ENCODE data around the gene CORO6.
"Not testable (repeated sequence)": the region's sequence is repeated elsewhere in the genome, so short reads cannot be mapped to it uniquely, and the experiment has no call there.

Gene CORO6

DNA sequence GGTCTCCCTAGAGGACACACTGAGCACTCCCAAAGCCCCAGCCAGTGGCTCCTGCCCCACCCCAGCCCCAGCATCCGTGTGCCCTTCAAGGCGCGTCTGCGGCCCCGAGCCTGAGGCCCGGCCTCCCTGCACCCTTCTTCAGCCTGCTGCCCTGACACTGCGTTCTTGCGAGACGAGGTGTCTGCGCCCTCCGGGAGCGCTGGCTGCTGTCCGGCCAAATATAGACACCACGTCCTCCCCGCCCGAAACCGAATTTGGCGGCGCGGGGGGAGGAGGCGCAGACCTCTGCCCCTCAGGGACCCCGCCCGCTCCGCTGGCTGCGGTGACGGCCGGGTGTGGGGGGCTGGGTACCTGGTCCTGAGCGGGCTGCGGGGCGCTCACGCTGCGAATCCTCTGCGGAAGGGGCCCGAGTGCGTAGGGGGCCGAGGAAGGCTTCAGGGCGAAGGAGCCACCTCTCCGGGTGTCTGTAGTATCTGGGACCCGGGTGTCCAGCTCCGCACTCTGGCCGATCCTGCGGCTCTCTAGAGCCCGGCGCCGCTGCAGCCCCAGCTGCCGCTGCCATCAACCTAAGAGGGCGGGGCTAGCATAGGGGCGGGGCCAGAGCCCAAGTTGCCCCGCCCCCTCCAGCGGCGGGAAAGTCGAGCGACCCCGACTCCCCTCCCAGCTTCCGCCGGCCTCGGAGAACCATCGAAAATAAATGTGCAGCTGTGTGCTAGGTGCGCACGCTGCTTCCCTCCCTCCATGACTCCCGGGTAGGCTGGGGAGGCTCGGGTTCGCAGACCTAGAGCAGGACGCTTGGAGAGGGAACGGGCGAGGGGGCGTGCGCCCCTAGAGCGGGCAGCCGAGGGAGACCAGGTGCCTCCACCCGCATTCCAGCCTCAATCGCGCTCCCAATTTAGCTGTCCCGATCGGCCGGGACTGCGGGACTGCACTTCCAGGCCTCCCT, at the start of gene CORO6:
CORO6 (minus strand) TSS at position 576 of the 946 bp plus-strand sequence. CDS start 1,491 bp downstream, outside the sequence.
- no peak for DNase-seq

DNA sequence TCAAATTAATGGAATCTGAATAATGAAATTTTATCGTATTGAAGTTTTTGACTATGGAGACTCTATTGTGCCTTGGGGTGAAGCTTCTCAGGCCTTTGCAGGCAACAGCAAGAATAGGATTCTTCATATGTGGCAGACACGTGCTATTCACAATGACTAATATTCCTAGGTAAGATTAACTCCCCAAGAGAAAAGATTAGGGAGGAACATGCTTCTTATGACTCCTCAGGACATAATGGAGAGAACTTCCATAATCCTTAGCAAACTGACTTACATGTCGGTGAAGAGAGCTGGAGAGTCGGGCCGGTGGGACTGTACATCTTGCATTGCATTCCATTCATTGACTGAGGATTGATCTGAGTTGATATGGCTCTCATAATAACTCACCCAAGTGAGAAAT, 48.9 kb upstream of the CORO6 start:
- DNase-seq, result no peak

DNA sequence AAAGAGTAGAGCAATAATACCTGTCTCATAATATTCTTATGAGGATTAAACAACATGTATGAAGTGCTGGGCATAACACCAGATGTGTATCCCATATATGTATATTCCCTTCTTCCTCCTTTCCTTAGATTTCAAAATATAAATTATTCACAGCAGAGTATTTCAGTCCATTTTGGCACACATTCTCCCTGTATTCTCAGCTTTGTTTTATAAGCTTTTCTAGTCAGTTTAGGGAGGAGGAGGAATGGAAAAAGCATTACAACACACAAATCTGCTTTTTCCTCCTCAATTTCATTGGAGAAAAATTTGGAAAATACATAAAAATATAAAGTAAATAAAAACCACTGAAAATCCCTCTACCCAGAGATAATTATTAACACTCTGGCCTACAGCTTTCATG, 46.6 kb upstream of the CORO6 start:
- no peak for DNase-seq

DNA sequence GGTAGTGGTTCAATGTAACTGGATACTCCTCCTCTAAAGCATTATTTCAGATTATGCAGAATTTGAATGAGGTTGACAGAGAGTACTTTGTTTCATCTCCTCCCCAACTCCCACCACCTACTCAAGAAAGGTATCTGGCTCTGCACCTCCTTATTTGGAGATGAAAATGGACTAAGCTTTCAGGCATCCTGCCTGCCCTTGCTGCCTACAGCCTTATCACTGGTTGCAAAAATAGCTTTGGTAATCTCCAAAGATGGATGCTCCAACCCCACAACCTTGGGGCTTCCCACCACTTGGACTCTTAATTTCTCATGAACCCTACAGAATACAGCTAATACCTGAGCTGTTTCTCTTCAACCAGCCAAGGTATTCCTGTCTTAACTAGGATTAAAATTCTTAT, 45.3 kb upstream of the CORO6 start:
- no peak for DNase-seq

DNA sequence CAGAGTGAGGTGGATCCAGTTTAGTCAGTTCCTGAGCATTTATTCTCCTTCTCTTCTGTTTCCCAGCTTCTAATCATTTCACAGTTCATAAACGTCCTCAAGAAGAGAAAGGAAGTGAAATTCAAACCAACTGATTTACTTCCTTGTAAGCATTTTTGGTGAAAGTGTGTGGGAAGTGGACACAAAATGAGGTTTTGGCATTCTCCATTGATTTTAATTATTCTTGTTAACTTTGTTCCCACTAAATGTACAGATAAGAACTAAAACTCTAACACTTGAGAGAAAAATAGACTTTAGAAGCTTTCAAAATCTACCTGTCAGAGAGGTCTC, 42.7 kb upstream of the CORO6 start:
- no peak for DNase-seq

DNA sequence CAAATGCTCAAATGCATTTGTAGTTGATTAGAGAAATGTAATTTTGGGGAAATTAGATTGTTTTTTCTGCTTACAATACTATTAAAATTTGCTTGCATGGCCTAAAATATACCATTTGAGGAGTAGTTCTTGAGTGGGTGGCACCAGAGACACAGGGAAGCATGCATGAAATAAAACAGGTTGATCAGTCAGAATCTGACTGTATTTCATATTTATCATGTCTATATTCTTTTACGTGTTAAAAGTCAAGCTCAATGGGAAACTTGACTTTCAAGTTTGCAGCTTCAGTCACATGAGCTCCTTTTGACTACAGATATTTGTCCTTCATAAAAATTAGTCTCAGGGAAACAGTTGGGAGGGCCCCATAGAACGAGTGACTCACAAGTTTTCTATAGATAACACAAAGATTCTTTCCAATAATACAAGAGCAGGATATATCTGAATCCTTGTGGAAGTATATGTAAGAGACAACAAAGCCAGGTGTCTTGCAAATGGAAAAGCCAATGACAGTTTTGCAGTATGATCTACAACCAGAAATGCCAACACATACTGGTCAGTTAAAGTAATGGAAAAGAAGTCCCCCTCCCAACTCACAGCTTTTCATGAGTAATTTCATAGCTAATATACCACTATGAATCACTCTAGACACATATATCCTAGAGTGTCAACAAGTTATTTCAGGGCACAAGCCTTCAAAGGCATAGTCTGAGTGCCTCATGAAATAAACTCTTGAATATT, 42.2 kb upstream of the CORO6 start:
- DNase-seq, result no peak

DNA sequence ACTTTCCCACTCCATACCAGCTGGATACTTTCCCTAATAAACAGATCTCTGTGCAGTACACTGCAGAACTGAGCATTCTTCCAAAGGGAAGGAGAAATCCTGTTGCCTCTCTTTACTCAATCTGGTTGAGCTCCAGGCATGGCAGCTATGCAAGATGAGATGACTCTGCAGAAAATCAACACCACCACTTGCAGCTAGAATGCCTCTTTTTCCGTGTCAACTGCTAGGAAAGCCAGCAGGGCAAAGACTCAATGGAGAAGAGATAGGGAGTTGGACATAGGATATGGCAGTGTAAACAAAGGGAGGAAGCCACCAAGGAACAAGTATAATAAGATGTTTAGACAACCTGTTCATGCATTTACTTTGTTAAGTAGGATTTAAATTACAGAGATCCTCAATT, 40.4 kb upstream of the CORO6 start:
- DNase-seq, result no peak

DNA sequence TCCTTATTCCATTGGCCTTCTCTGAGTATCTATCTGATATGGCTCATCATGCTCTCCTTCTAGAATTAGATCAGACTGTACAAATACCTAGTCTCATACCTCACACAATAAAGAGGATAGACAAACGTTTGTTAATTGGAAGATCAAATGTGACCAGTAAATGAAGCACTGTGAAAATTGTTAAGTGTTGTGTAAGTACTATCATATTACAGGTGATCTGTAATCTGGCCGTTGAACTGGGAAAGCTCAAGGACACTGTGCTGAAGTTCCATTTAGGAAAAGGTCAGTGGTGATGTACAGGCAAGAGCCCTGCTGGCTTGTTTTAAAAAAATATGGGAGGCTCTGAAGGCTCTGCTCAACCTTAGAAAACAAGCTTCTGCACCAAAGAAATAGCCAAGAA, 38.5 kb upstream of the CORO6 start:
- DNase-seq, result no peak

DNA sequence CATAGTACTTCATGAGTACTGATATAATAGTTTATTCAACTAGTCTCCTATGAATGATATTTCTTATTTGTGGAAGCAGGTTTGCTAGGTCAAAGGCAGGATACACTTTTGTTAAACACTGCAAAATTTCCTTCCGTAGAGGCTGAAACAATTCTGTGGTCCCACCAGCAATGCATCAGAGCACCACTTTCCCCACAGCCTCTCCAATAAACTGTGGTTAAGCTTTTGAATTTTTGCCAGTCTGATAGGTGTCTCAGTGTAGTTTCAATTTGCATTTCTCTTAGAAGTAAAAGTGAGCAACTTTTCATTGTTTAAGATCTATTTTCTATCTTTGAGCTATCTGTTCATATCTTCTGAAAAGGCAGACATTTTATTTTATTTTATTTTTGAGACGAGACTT, 36.4 kb upstream of the CORO6 start:
- DNase-seq, result no peak

DNA sequence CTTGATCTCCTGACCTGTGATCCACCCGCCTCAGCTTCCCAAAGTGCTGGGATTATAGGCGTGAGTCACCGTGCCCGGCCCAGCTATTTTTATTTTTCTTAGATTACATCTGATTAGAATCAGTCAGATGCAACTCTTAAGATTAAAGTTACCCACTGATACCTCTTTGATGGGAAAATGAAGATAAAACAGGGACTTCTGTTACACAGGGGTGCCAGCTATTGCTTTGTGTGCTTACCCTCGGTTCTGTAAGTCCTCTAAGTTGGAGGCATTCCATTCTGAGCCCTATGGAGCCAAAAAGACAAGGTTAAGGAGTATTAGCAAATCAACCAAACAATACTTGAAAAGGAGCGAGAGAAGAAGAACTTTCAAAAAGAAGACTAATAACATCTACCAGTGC, 32.6 kb upstream of the CORO6 start:
- no peak for DNase-seq

DNA sequence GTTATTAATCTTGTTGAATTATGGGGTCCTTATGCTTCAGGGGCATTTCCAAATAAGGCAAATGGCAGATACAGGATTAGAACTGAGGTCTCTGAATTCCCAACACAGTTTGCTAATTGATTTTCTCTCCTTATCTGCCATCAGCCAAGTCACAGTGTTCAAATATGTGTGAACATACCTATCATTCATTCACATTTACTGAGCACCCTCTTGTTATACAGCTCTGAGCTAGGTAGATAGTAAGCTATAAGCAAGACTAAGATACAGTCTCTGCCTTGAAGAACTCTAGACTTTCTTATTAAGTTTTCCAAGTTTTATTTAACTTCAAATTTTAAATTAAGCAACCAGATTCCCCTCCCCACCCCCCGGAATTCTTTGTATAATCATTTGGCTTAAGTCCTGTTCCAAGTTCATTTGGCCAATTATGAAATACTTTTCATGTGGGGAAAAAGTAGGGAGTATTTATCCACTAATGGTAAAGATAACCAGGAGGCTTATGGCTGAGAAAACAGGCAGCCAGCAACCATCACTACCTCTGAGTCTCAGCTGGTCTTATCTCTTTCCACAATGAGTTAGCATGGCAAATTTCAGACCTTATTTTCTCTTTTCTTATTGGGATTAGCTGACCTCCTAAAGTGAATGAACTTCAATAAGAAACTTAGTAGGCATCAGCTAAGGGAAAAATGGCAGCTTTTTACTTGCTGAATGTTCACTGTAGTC, 31.4 kb upstream of the CORO6 start:
- DNase-seq, result no peak

DNA sequence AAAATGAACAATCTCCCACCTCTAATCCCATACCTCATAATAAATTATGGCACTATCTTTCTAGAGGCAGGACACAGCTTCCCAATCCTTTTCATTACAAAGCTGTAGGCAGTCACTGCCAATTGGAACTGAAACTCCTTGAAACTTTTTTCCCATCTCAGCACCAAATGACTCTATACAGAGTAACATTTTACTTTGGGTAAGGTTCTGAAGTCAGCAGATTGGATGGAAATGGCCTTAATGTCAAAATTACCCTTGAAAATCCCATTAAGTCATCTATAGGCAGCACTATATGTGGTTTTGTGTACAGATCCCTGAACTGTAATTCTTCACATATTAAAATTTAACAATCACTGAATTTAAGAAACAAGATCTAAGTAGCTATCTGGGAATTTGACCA, 30.3 kb upstream of the CORO6 start:
- no peak for DNase-seq

DNA sequence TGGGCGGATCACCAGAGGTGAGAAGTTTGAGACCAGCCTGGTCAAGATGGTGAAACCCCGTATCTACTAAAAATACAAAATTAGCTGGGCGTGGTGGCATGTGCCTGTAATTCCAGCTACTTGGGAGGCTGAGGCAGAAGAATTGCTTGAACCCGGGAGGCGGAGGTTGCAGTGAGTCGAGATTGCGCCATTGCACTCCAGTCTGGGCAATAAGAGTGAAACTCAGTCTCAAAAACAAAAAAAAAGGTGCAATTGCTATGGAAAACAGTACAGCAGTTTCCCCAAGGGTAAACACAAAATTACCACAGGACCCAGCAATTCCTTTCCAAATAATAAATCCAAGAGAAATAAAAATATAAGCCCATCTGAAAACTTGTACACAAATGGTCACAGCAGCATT, 29.2 kb upstream of the CORO6 start:
- not testable (repeated sequence) for DNase-seq

DNA sequence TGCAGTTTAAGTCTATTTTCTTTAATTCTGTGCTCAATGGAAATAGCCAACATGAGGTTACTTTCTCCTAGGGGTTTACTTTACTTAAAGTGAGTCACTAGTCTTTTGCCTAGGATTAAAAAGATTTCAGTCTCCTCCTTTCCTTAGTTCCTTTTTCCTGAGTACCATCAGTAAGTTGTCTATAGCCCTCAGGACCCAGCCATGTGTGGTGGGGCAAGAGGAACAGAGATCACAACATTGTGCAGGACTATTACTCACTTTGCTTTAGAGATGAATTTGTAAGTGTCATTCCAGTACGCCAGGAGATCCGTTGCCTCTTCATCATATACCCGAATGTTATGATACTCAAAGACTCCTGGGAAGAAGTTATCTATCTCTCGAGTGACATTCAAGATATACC, 27.7 kb upstream of the CORO6 start:
- DNase-seq, result no peak

DNA sequence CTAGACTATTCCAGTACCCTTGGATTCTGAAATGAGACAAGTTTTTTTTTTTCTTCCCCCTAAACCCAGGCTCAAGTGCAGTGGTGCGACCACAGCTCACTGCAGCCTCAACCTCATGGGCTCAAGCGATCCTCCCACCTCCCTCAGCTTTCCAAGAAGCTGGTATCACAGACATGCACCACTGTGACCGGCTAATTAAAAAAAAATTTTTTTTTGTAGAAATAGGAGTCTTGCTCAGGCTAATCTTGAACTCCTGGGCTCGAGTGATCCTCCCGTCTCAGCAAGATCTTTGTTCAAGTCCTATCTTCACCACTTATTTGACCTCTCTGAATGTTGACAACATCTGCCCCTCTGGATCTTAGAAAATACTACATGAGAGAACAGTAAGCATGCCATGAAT, 26.6 kb upstream of the CORO6 start:
- DNase-seq, result no peak

DNA sequence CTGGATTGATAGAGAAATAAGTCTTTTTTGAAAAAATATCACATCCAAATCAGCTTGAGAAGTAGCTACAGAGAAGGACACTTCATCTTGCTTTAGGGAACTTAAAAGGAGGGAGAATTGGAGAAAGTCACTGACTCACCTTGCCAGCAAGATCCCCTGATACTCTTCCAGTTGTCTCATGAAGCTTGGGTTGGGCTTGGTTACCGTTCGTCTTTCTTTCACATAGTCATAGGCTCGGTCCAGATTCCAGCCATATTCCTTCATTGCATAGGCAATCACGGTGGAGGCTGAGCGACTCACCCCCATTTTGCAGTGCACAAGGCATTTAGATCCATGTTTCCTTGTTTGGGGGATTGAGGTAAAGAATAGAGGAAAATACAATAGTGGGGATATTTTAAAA, 25.3 kb upstream of the CORO6 start:
- no peak for DNase-seq

DNA sequence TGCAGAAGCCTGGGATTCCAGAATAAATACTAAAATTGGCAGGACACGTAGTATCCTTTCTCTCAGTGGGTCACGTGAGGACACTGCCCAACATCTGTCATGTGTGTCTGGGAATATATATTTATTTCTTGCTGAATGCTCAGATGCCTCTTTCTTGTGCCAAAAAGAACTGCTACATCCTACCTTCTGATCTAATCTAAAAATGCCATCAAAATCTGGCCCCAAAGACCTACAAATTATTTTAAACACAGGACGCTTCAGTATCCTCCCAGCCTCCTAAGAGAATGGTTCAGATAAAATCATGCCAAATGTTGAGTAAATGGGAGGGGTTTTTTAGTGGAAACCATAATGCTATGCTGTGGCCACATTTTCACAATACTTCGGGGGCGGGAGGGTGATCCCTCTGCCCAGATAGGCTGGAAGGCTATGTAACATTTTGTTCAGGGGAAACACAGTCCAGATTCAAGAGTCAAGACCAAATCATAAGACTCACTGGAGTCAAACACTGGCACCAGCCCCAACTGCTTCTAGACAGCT, 22.9 kb upstream of the CORO6 start:
- DNase-seq, result no peak

DNA sequence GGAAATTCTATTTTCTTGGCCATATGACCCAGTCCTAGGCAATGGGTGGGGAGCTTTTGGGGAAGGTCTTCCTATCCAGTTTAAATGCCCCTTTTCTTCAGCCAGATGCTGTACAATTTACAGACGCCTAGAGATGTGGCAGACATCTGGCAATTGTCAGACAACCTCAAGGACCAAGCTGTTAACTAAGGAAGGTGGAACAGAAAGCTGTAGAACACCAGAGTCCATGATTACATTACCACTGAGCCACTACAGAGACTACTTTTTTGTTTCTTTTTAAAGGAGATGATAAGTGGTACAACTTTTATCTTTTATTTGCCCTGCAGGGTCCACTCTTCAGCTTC, 21.1 kb upstream of the CORO6 start:
- DNase-seq, result no peak

DNA sequence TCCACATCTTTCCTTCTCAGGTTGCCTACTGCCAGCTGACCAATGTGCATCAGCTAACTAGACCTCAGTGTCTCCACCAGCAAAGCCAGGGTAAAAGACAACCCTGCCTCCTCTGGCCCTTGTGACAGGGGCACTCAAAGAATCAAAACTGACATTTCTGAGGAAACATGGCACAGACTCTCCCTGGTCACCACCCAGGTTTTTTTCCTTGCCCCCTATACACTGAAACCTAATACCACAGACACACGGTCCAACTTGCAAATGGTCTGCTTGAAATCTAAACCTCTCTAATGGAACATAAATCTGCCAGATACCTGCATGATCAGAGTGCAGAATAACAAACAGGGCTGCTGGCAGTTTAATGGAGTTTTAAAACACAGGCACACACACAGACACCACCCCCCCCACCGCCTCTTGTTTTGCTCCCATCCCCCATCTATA, 19.5 kb upstream of the CORO6 start:
- no peak for DNase-seq

DNA sequence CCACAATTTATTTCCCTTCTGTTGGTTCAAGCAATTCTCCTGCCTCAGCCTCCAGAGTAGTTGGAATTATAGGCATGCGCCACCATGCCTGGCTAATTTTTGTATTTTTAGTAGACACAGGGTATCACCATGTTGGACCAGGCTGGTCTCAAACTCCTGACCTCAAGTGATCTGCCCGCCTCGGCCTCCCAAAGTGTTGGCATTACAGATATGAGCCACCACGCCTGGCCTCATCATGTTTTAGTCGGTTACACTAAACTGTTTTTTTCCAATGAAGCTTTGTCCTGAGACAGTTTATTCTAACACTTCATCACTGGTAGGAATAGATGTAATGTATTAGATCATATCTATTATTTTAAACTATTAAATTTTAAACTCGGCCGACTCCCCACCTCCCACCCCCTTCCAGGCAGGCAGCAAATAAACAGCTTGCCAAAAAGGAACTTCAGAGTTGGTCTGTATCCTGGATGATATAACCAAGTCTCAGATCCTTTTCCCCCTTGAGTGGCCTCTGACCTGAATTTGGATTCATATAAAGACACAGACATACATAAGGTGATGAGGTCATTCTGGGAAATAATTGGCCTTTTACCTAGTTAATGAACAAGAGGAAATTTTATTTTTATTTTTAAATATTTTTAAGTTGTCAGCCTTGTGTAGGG, 18.4 kb upstream of the CORO6 start:
- DNase-seq, result no peak

DNA sequence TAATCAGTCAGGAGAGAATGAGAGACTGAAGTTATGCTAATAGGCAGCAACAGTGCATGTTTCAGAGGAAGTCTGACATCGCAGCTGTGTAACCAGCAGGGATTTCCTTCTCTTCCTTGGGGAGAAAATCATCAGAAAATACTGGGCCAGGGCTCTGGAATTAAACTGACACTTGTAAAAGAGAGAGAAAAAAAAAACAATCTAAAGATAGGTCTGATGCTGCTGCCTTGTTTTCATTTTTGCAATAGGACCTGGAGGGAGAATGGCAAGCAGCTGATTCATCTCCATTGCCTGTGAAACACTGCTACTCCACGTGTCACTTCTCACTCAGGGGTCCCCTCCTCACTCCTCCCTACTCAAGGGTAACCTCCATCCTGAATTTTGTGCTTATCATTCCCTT, 17.7 kb upstream of the CORO6 start:
- DNase-seq, result no peak

DNA sequence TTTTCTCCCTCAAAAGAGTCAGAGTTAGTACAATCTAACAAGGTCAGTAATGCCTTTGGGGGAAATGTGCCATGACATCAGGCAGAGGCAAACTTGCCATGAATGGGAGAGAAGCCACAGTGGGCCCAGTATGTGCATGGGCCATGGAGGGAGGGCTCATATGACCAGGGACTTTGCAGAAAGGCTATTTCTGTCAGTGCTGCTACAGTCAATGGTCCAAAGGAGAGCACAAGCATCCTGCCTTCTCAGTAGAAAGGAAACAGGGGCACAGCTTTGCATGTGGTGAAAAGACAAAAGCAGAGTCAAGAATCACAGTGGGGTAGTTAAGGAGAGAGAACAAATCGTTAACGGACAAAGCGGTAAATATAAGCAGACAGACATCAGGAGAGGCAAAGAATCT, 11.2 kb upstream of the CORO6 start:
- DNase-seq, result no peak

DNA sequence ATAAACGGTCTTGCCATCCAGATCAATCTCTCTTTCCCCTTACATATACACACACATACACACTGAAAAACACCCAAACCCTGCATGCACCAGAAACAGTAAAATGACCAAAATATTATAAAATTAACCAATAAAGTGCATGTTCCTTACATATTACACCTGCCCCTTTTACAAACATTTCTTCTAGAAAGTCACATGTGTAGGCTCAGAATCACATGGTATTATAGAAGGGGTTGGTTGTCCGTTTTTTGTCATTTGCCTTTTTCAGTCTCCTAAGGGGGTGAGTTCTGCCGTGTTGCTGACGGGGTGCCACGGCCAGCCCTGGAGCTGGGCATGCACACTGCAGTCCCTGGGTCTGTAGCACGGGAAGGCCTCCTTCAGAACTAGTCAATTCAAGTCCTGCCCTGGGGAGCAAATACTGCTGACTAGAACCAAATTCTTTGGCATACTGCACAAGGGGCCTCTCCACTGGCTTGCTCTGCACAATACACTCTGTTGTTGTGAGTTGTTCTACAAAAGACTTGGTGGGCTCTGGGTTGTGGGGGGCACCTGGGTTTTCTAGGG, 8.0 kb upstream of the CORO6 start:
- DNase-seq, result no peak
